ENCODE measurements around the gene MAP2K5. TPM values are rescaled to one million over a fixed set of nuclear protein-coding genes. Genes with fewer than 3 reads are reported as not detected.

Gene MAP2K5
- total RNA-seq, 1 donor from 2014 or later = 25.0 TPM

- Histone ChIP-seq H3K4me1 (peaks cover 6% of the 10 kb centered on the region), H3K36me3 (no peaks in the 10 kb centered on the region), H3K9me3 (replicated peaks) (no peaks in the 10 kb centered on the region), H3K4me3 (no peak overlapping the region), H3K27me3 (ENCODE audit: low read depth) (no peaks in the 10 kb centered on the region), H3K27ac (replicated peaks) (no peak overlapping the region)
- DNase-seq = no peak
- no peak for TF ChIP-seq CTCF (IDR thresholded peaks at IDR 0.05; ENCODE audit: borderline replicate concordance)
- intact Hi-C loops (cut with micrococcal nuclease) = no loop called here
These were observed 194.3 kb downstream of the MAP2K5 start for GRCh38 chr15:67736810-67737209.

- Histone ChIP-seq H3K27me3 (ENCODE audit: low read depth) (no peaks in the 10 kb centered on the region), H3K4me3 (no peak overlapping the region), H3K27ac (replicated peaks) (no peak overlapping the region), H3K9me3 (replicated peaks) (no peaks in the 10 kb centered on the region), H3K36me3 (no peaks in the 10 kb centered on the region), H3K4me1 (peaks cover 6% of the 10 kb centered on the region)
- TF ChIP-seq CTCF (IDR thresholded peaks at IDR 0.05; ENCODE audit: borderline replicate concordance) = no peak
- DNase-seq = no peak
- intact Hi-C loops (cut with micrococcal nuclease) = no loop called here
These were observed 195.6 kb downstream of the MAP2K5 start for GRCh38 chr15:67738056-67738455.

- Histone ChIP-seq H3K9me3 (replicated peaks) (no peaks in the 10 kb centered on the region), H3K27ac (replicated peaks) (no peak overlapping the region), H3K36me3 (no peaks in the 10 kb centered on the region), H3K27me3 (ENCODE audit: low read depth) (no peaks in the 10 kb centered on the region), H3K4me1 (peaks cover 4% of the 10 kb centered on the region), H3K4me3 (no peak overlapping the region)
- intact Hi-C loops (cut with micrococcal nuclease) = no loop called here
- no peak for TF ChIP-seq CTCF (IDR thresholded peaks at IDR 0.05; ENCODE audit: borderline replicate concordance)
- DNase-seq = no peak
These were observed 197.9 kb downstream of the MAP2K5 start for GRCh38 chr15:67740405-67740804.

GRCh38 chr15:67741308-67741707 is 198.8 kb downstream of the MAP2K5 start:
- Histone ChIP-seq H3K9me3 (replicated peaks) (no peaks in the 10 kb centered on the region), H3K36me3 (no peaks in the 10 kb centered on the region), H3K4me1 (no peaks in the 10 kb centered on the region), H3K27me3 (ENCODE audit: low read depth) (no peaks in the 10 kb centered on the region), H3K4me3 (no peak overlapping the region), H3K27ac (replicated peaks) (no peak overlapping the region)
- no peak for TF ChIP-seq CTCF (IDR thresholded peaks at IDR 0.05; ENCODE audit: borderline replicate concordance)
- intact Hi-C loops (cut with micrococcal nuclease) = no loop called here
- no peak for DNase-seq

- intact Hi-C loops (cut with micrococcal nuclease) = no loop called here
- TF ChIP-seq CTCF (IDR thresholded peaks at IDR 0.05; ENCODE audit: borderline replicate concordance) = no peak
These were observed 201.1 kb downstream of the MAP2K5 start for GRCh38 chr15:67743558-67743957.

More at GRCh38 chr15:67743558-67743957, 201.1 kb downstream of the MAP2K5 start:
- peaks cover 4% of the 10 kb centered on the region for H3K36me3 ChIP-seq
- H3K27me3 ChIP-seq (ENCODE audit: low read depth) = no peaks in the 10 kb centered on the region
- no peaks in the 10 kb centered on the region for H3K9me3 ChIP-seq (replicated peaks)
- H3K4me3 ChIP-seq = no peak overlapping the region
- no peak overlapping the region for H3K27ac ChIP-seq (replicated peaks)
- DNase-seq = no peak
- H3K4me1 ChIP-seq = no peaks in the 10 kb centered on the region

Measured in left ventricle myocardium inferior (tissue), 1 donor.